HuH-7 (cell line): ENCODE results near the gene NGEF.

Experiments used
- DNase-seq: peaks from one replicate; pipeline ENCODE4 v3.0.0; 2011; ENCODE audit warnings: low spot score

Gene NGEF

DNA sequence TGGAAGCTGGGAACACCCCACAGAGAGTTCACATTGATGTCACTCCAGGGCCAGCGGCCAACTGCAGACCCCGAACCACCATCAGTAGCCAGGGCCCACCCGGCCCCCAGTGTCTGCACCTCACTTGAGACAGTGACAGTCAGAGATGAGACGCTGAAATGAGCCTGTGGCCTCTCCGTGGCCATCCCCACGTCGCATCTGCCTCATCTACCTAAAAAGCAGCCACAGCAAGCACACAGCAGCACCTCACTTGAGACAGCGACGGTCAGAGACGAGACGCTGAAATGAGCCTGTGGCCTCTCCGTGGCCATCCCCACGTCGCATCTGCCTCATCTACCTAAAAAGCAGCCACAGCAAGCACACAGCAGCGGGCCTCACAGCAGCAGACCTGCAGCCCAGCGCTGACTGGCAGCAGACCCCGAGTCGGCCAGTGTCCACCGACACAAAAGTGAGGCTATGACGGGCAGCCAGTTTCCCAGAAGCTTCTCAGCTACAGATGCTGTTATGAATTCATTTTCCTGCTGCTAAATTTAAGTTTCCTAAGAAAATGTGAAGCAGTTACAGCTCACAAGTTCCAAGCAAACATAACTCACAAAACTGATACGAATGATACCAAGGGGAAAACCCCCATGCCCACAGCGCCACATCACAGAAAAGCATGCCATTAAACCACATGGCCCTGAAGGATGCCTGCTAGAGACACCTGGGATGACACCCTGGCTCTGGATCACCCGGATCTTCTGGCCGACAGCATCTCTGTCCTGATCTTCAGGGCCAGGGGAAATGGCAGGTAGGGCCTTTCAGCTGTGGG lies 115.3 kb downstream of the NGEF start:
- DNase-seq: no peak

DNA sequence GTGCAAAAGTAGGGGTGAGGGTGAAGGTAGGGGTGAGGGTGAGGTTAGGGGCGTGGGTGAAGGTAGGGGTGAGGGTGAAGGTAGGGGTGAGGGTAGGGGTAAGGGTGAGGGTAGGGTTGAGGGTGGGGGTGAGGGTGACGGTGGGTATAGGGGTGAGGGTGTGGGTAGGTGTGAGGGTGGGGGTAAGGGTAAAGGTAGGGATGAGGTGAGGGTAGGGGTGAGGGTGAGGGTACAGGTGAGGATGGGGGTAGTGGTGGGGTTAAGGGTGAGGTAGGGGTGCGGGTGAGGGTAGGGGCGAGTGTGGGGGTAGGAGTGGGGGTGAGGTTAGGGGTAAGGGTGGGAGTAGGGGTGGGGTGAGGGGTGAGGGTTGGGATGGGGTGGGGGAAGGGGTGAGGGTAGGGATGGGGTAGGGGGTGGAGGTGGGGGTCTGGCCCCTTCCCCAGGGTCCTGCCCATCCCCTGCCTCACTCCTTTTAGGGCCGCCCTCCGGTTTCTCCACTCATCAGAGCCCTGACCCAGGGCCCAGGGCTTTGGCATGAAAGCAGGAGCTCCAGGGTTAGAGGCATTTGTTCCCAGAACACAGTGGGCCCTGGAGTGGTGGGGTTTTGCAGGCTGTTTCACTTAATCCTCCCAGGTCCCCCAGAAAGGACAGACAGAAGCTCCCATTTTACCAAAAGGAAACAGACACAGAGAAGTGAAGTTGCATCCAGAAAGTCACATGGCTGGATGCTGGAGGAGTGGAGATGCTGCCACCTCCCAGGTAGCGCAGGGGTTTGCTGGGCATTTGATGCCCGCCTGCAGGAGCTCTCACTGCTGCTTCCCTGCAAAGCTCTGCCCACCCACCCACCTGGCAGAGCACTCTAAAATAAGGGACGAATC lies 116.1 kb downstream of the NGEF start:
- no peak for DNase-seq

DNA sequence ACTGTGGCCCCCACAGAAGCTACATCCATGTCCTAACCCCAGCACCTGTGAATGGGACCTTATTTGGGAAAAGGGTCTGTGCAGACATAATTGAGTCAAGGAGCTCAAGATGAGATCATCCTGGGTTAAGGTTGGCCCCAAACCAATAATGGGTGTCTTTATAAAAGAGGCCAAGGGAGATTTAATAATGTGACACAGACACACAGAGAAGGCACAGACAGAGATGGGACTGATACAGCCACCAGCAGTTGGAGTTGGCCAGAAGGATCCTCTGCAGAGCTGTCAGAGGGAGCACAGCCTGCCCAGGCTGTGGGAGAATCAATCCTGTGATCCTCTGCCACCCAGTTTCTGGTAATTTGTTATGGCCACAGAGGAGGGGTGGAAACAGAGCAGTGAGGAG lies 116.9 kb downstream of the NGEF start:
- no peak for DNase-seq

DNA sequence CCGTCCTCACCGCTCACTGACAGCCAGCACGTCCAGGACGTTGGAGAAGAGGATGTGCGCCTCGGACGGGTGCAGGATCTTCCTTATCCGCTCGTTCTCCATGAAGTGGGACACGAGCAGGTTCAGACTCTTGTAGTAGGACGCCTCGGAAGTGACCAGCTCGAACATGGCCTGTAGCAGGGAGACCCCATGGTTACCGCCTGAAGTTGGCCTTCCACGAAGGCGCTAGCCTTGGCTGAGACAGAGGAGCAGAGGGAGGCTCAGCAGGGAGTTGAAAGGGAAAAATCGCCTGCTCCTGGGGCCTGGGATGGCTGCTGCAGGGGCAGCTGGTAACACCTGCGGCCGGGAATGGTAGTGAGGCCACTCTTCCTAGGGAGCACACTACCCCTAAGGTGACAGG lies 118.3 kb downstream of the NGEF start:
- no peak for DNase-seq

DNA sequence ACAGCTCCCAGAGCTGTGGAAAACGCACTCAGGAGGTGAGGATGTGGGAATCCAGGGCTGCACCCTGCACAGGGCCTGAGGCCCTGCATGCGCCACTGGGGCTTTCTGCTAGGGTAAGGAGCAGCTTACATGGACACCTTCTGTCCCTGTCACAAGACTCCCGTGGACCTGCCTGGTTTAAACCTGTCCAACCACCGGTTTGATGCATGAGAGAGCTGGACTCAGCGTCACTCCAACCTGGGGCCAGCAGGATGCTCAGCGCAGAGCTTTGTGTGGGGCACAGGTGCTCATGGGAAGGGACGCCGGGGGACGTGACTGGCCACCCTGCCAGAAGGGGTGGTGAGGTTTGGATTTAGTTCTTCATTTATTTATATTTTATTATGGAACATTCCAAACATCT lies 118.8 kb downstream of the NGEF start:
- no peak for DNase-seq

DNA sequence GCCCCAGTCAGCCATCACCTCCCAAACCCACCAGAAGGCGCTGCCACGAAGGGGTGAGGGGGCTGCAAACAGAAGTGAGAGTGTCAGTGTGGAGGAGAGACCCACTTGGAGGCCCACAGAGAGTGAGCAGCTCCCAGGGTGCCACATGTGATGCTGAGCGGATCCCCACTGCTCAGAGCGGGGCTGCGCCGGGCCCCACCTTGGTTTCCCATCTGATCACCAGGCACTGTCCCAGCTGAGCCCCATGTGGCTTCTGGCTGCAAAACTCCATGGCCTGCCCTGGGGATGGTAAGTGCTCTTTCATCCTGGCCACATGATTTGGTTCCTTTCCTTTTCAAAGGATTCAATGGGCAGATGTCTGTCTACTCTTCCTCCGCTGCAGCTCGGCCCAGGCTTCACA lies 119.2 kb downstream of the NGEF start:
- no peak for DNase-seq

DNA sequence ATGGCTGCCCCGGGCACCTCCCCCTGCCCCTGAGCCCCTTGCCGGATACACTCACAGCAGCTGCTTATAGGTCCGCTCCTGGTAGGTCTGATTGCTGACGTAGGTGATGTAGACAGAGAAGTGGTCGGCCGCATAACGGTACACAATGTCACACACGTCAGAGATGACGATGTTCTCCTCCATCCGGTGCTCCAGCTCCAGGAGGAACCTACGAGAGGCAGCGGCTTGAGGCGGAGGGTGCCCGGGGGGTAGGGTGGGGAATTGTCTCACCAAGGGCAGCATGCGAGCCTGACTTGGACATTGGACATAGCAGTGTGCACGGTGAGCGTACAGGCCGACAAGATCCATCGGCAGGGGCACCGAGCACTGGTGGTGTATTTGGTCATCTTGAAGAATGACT lies 120.2 kb downstream of the NGEF start:
- no peak for DNase-seq

DNA sequence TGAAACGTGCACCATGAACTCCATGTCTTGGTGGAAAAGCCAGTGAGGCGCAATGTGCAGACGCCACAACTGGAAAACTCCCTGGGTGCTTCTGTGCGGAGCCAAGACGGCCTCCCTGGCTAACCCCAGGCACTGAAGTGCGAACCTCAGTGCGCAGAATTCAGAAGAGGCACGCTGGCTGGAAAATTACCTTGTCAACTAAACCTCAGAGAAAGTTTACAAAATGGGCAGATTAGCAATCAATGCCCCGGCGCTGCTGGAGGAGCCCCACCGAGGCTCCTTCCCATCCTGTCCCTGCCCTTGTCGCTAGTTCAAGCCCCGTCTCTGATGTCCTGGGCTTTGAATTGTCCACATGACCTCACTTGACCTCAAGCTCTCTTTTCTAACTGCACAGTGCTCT lies 120.8 kb downstream of the NGEF start:
- no peak for DNase-seq

DNA sequence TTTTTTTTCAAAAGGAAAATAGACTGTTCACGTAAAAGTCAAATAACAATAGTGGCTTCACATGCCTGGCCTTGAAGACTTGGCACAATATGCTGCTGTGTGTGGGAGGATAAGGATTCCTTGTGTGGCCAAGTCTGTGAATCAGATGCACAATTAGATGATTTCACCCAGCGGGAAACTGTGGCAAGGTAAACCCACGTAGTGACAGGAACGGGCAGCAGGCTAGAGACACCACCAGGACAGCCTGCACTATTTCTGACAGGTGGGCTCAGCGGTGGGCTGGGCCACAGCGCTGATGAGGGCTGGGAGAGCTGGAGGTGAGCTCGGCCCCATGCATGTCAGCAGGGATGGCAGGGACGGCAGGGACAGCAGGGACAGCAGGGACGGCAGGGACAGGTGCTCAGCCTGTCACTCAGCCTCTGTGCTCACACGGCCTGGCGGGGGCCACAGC lies 121.4 kb downstream of the NGEF start:
- DNase-seq: no peak

DNA sequence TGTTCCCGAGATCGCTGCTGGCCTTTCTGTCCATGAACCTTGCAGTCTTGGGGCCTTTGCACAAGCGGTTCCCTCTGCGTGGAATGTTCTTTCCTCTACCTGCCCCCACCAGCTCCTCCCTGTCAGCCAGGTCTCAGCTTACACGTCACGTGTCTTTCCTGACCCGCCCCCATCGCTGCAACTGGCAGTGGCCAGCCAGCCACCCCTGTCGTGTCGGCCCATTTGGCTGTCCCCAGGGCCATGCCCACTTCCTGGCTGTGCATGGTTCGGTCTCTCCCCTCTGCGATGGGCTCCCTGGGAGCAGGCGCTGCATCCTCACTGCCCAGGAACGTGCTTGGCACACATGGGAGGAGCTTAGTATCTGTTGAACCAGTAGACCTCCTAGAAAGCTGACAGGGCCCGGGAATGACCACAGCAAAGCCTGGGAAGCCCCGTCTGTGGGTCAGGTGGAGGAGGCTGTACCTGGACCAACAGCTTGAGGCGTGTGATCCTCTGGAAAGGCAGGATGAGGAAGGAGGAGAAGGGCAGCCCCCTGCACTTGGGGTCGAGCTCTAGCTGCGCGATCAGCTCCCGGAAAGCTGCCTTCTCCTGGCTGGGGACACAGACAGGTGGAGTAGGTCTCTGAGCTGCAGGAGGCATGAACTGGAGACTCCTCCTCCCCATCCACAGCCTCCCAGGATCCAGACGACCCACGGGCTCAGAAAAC lies 122.0 kb downstream of the NGEF start:
- no peak for DNase-seq

DNA sequence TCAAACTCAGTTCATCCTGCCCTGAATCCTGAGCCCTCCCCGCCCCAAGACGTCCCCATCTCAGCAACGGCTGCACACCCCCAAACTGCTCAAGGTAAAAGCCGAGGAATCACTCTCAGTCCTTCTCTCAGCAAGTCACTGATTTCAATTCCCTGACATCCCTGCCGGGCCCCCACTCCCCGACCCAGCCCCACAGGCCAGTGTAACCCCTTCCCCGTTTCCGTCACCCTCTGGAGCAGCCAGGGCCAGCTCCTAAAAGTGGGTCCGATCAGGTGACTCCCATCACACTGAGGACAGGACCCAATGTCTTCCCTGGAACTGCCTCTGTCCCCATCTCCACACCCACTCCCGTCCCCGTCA lies 122.5 kb downstream of the NGEF start:
- no peak for DNase-seq

DNA sequence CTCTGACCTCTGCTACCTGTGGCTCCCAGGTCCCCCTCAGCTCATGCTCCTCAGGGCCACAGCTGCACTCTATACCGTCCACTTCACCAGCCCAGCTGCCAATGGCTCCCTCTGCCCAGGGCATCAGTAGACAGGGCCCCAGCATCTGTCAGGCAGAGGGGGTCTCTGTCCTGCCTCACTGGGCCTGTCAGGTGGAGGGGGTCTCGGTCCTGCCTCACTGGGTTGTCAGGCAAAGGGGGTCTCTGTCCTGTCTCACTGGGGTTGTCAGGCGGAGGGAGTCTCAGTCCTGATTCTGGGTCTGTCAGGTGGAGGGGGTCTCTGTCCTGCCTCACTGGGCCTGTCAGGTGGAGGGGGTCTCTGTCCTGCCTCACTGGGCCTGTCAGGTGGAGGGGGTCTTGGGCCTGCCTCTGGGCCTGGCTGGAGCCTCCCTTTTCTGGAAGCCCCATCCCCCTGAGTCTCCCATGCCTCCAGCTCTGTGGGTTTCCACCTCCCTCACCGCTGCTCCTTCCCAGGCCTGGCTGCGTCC lies 123.1 kb downstream of the NGEF start:
- DNase-seq: no peak

DNA sequence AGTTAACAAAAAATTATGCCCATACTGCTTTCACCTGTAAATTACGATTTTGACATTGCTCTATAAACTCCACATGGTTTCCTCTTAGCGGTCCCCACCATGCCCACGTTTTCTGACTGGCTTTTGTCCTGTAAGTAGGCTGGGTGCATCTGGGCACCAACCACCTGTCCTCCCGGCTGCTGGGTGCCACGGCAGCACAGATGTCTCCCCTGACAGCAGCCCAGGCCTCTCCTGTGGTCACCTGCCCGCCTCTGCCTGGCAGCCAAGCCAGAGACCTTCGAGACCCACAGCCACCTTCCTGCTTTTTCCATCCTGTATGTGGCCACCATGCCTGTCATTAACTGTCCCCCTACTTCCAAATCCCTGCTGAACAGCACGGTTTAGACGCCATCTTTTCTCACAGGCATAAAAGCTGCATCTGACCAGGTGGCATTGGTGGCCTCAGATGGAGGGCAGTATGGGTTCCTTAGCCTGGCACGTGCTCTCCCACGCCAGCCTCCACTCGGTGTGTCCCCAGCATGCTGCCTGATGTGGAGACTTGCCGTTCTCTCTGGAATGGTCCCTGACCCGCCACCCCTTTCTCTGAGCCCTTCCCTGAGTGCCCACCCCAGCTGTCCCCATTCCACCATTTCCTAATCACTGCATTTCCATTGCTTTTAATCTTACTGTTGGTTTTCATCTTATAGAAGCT lies 124.1 kb downstream of the NGEF start:
- no peak for DNase-seq

DNA sequence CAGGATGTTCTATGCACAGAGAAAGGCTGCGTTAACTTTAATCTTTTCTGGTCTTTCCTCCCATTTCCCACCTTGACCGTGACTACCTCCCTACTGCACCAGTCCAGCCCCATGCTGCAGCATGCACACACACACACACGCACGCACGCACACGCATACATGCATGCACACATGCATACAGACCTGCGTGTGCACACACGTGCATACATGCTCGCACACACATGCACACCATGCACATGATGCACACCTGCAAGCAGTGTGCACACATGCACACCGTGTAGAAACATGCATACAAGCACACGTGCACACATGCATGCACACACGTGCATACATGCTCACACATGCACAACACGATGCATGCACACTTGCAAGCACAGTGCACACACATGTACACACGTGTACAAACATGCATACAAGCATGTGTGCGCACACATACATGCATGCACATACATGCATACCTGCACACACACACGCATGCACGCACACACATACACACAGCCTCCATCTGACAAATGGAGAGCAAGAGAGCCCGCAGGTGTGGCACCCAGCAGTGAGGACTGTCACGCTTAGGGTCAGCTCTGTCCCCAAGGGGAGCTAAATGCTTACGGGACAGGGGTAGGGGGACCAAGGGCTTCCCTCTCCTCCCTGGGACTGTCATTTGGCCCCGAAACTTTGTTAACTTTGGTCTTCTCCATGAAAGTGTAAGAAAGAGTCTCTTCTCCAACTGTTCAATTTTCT lies 124.8 kb downstream of the NGEF start:
- no peak for DNase-seq

DNA sequence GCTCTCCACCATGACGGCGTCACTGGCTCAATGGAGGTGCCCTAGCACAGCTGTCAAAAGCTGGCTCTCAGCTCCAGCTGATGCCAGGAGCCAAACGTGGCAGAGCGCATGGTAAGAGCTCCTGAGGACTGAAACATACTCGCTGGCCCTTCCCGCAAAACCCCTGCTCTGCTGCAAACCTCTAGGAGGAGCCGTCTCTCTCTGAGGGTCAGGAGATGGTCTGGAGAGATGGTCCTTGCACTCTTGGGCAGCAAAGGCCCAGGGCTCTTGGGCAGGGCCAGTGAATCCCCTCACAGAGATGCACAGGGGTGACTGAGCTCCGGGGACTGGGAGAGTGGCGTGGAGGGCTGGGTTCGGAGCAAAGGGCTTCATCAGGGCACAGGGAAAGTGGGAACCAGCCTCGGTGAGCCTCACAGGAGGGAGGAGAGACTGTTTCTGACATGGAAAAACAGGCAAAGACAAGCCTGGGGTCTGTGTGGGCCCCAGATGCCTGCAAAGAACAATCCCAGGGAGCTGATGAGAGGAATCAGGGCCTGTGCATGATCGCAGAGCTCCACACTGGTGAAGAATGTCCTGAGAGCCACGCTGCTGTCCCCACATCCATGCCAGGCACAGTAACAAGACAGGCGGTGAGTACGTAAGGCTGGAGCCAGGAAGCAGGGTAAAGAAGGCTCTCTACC lies 125.7 kb downstream of the NGEF start:
- DNase-seq: no peak

DNA sequence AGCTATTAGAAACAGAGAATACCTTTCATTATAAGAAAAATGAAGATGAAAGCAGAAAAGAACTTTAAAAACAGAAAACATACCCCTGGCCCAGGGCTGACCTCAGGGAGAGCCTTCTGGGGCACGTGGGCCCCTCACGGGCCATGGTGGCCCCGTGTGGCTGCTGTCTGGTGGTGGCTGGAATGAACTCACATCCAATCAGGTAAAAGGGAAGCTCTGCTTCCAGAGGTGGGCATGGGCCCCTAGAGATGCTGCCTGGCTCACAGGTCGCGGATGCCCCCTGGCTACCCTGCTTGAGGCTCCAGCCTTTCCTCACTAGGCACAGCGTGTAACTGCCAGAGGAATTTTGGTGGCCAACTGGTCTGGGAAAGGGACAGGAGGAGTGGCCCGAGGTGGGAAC lies 126.4 kb downstream of the NGEF start:
- no peak for DNase-seq

DNA sequence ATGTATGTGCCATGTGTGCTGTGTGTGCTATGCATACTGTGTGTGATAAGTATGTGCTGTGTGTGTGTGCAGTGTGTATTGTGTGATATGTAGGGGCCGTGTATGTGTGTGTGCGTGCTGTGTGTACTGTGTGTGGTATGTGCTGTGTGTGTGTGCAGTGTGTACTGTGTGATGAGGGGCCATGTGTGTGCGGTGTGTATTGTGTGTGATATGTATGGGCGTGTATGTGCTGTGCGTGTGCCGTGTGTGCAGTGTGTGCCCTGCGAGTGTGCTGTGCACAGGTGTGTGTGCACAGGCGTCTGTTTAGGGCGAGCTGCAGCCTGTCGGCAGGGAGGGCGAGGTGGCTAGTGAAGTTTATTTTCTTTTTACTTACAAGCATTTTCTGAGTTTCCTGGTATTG lies 126.9 kb downstream of the NGEF start:
- no peak for DNase-seq

DNA sequence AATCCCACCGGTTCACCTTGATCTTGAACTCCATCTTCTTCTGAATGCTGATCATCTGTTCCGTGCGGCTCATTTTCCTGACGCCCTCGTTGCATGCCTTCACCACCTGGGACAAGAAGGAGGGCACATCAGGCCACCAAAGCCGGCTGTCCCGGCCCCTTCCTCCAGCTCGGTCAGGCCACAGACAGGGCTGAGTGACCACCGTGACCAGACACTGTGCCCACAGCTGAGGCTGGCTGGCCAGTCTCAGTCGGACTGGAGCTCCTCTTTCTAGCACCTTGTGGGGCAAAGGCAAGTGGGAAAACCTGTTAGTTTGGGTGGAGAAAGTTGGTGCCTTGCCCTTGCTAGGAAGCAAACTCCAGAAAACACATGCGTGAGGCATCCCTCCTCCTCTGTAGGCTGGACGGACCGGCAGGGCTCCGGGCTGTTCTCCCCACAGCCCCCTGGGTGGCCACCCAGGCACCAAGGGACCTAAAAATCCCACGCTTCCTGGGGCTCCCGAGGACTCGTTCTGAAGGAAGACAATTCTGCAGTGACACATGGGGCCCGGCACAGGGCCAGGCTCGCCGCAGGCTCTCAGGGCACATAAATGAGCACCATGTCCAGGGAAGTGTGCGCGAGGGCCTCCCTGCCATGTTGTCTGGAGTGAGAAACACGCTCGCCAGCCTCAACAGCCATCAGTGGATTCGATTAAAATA lies 127.6 kb downstream of the NGEF start:
- no peak for DNase-seq

DNA sequence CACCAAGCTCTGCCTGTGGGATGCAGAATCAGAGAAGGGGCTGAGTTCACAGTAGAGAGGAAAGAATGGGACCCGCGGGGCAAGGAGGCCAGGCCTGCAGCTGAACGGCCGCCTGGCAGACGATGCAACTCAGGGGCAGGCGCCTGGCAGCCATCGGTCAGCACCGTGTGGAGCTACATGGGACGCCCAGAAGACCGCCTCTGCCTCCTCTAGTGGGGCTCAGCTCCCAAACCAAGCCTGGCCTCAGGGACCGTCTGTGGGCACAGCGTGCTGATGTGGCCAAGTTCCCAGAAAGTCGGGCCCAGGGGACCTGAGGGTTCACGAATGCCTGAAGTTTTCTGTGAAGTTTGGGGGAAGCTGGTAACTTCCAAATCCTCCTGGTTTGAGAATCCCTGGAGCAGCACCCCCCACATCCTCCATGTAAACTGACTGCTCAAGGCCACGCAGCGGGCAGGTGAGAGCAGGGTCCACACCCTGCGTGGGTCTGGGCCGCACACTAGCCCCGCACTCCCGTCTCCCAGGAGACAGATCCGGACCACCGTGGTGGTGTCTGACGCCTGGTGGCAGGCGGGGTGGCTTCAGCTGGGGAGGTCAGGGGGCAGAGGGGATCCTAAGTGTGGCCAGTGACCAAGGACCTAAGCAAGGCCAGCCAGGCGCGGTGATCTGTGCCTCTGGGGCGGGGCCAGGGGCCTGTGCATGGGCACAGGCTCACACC lies 128.3 kb downstream of the NGEF start:
- DNase-seq: no peak
